Immature natural killer cell (primary cell): Measurements from ENCODE around the gene BRMS1L. TPM values are rescaled to one million over a fixed set of nuclear protein-coding genes. Genes with fewer than 3 reads are reported as not detected.

Source experiments
- DNase-seq, 3 donors: peaks; one replicate each; pipeline ENCODE4 v3.0.0; 2022; ENCODE audit warnings: mixed read lengths in 1 of 3
- H3K27ac Mint-ChIP-seq, 6 donors: one replicate each; pipeline ENCODE4 v1.8.0; 2020; ENCODE audit warnings: mixed read lengths in 6 of 6, mild to moderate bottlenecking in 5 of 6, inconsistent platforms in 4 of 6, moderate library complexity in 3 of 6
- H3K27me3 Mint-ChIP-seq, 3 donors: one replicate each; pipeline ENCODE4 v1.8.0; 2020 to 2021; ENCODE audit warnings: low read depth in 3 of 3, mild to moderate bottlenecking in 3 of 3, mixed read lengths in 3 of 3, moderate library complexity in 3 of 3, inconsistent platforms in 1 of 3
- H3K36me3 Mint-ChIP-seq, 3 donors: one replicate each; pipeline ENCODE4 v1.8.0; 2020; ENCODE audit warnings: mixed read lengths in 3 of 3, inconsistent platforms in 2 of 3, mild to moderate bottlenecking in 2 of 3
- H3K4me1 Mint-ChIP-seq, 2 donors: one replicate each; pipeline ENCODE4 v1.8.0; 2020; ENCODE audit warnings: inconsistent platforms in 2 of 2, mild to moderate bottlenecking in 2 of 2, mixed read lengths in 2 of 2, moderate library complexity in 1 of 2
- H3K4me3 Mint-ChIP-seq, 5 donors: one replicate each; pipeline ENCODE4 v1.8.0; 2020; ENCODE audit warnings: mild to moderate bottlenecking in 5 of 5, mixed read lengths in 5 of 5, inconsistent platforms in 3 of 5, moderate library complexity in 3 of 5
- H3K9me3 Mint-ChIP-seq, 6 donors: one replicate each; pipeline ENCODE4 v1.8.0; 2020; ENCODE audit warnings: mild to moderate bottlenecking in 6 of 6, mixed read lengths in 6 of 6, inconsistent platforms in 4 of 6, moderate library complexity in 3 of 6
- polyA plus RNA-seq, 3 donors: library from polyadenylated mRNA; unstranded; fragments of 300-500 nt; fragmentation: Illumina TruSeq; gene quantifications; one replicate each; pipeline ENCODE4 v1.2.3, GENCODE V29; 2021

The BRMS1L gene
- polyA plus RNA-seq, 3 donors from 2014 or later: 1.4 to 2.7 (median 1.9) TPM

GRCh38 chr14:35897616-35898111 is 71.5 kb downstream of the BRMS1L start:
- Mint-ChIP-seq H3K27ac (no peak overlapping the region), H3K4me1 (no peaks in the 10 kb centered on the region), H3K4me3 (no peak overlapping the region), H3K27me3 (peaks cover 3 to 10% (median 5%) of the 10 kb centered on the region in 3 donors), H3K36me3 (peaks cover 0 to 3% (median 0%) of the 10 kb centered on the region in 3 donors), H3K9me3 (peaks cover 8 to 43% (median 22%) of the 10 kb centered on the region in 6 donors)
- DNase-seq: no peak

GRCh38 chr14:35898217-35898775 is 72.2 kb downstream of the BRMS1L start:
- H3K4me3 Mint-ChIP-seq: no peak overlapping the region
- H3K36me3 Mint-ChIP-seq: peaks cover 0 to 3% (median 0%) of the 10 kb centered on the region in 3 donors
- H3K4me1 Mint-ChIP-seq: no peaks in the 10 kb centered on the region
- peaks cover 3 to 8% (median 4%) of the 10 kb centered on the region in 3 donors for H3K27me3 Mint-ChIP-seq
- no peak overlapping the region for H3K27ac Mint-ChIP-seq
- DNase-seq: no peak
- peaks cover 7 to 41% (median 21%) of the 10 kb centered on the region in 6 donors for H3K9me3 Mint-ChIP-seq

- Mint-ChIP-seq H3K36me3 (no peaks in the 10 kb centered on the region), H3K4me1 (no peaks in the 10 kb centered on the region), H3K27ac (no peak overlapping the region), H3K4me3 (no peak overlapping the region), H3K9me3 (peaks cover 0 to 16% (median 10%) of the 10 kb centered on the region in 6 donors), H3K27me3 (peaks cover 2 to 5% (median 4%) of the 10 kb centered on the region in 3 donors)
- DNase-seq: no peak
Observed at GRCh38 chr14:35900741-35901140, 74.6 kb downstream of the BRMS1L start.

- Mint-ChIP-seq H3K9me3 (peaks cover 0 to 3% (median 0%) of the 10 kb centered on the region in 6 donors), H3K27me3 (peaks cover 2 to 11% (median 5%) of the 10 kb centered on the region in 3 donors), H3K4me1 (no peaks in the 10 kb centered on the region), H3K4me3 (no peak overlapping the region), H3K36me3 (no peaks in the 10 kb centered on the region), H3K27ac (no peak overlapping the region)
- no peak for DNase-seq
Observed at GRCh38 chr14:35909665-35910064, 83.5 kb downstream of the BRMS1L start.

GRCh38 chr14:35910191-35910590 is 84.1 kb downstream of the BRMS1L start:
- no peak for DNase-seq
- H3K4me1 Mint-ChIP-seq: no peaks in the 10 kb centered on the region
- H3K27ac Mint-ChIP-seq: no peak overlapping the region
- H3K4me3 Mint-ChIP-seq: no peak overlapping the region
- H3K9me3 Mint-ChIP-seq: peaks cover 0 to 3% (median 0%) of the 10 kb centered on the region in 6 donors
- peaks cover 2 to 11% (median 5%) of the 10 kb centered on the region in 3 donors for H3K27me3 Mint-ChIP-seq
- H3K36me3 Mint-ChIP-seq: no peaks in the 10 kb centered on the region

- Mint-ChIP-seq H3K4me1 (no peaks in the 10 kb centered on the region), H3K27ac (no peak overlapping the region), H3K9me3 (peaks cover 0 to 3% (median 0%) of the 10 kb centered on the region in 6 donors), H3K27me3 (peaks cover 4 to 15% (median 5%) of the 10 kb centered on the region in 3 donors), H3K4me3 (no peak overlapping the region), H3K36me3 (no peaks in the 10 kb centered on the region)
- DNase-seq: no peak
Observed at GRCh38 chr14:35911097-35911496, 85.0 kb downstream of the BRMS1L start.

GRCh38 chr14:35915185-35915584 is 89.0 kb downstream of the BRMS1L start:
- Mint-ChIP-seq H3K9me3 (peaks cover 0 to 12% (median 3%) of the 10 kb centered on the region in 6 donors), H3K27me3 (peaks cover 4 to 13% (median 9%) of the 10 kb centered on the region in 3 donors), H3K27ac (no peak overlapping the region), H3K4me3 (no peak overlapping the region), H3K4me1 (no peaks in the 10 kb centered on the region), H3K36me3 (no peaks in the 10 kb centered on the region)
- no peak for DNase-seq

GRCh38 chr14:35915775-35916174 is 89.6 kb downstream of the BRMS1L start:
- Mint-ChIP-seq H3K27me3 (peaks cover 6 to 13% (median 9%) of the 10 kb centered on the region in 3 donors), H3K27ac (no peak overlapping the region), H3K4me1 (no peaks in the 10 kb centered on the region), H3K9me3 (peaks cover 0 to 11% (median 3%) of the 10 kb centered on the region in 6 donors), H3K36me3 (no peaks in the 10 kb centered on the region), H3K4me3 (no peak overlapping the region)
- no peak for DNase-seq

Other genes with a start within 250 kb of the BRMS1L start
- gene RALGAPA1, start 17.0 kb upstream of the BRMS1L start, polyA plus RNA-seq: 10 to 100 TPM; 13.1 to 31.2 (median 19.8) TPM